NT2/D1 (cell line): ENCODE results near the gene KCNH3.

Experiments used
- YY1 ChIP-seq: IDR thresholded peaks from 2 replicates; pipeline ENCODE4 v1.6.1; 2011; ENCODE audit not compliant: insufficient read length, insufficient read depth
- ZNF274 ChIP-seq: IDR thresholded peaks from 2 replicates; pipeline ENCODE4 v1.6.1; 2011; ENCODE audit warnings: mild to moderate bottlenecking, low read depth, low read length

- TF ChIP-seq ZNF274 = no peak
- no peak for TF ChIP-seq YY1
These were observed 47.0 kb upstream of the KCNH3 start for GRCh38 chr12:49491823-49492222.
